Measurements from ENCODE around the gene GPM6B. TPM values are rescaled to one million over a fixed set of nuclear protein-coding genes. Genes with fewer than 3 reads are reported as not detected.

Gene GPM6B
- total and polyA plus RNA-seq, 2 experiments from 2014 or later = 82.6 to 95.4 TPM

GRCh38 chrX:13837290-13837745 is 20.4 kb upstream of the GPM6B start:
- peaks cover 51% of the 10 kb centered on the region for H3K4me1 Mint-ChIP-seq
- no peak overlapping the region for H3K27ac ChIP-seq (ENCODE audit: low read depth)
- H3K4me3 Mint-ChIP-seq = peak overlapping the region; percentile 63
- peaks cover 23% of the 10 kb centered on the region for H3K4me1 ChIP-seq (ENCODE audit: insufficient read depth)
- H4K20me1 ChIP-seq (replicated peaks; ENCODE audit: insufficient read depth) = no peaks in the 10 kb centered on the region; the same call in 1 of the 2 replicates
- H3K36me3 ChIP-seq (ENCODE audit: insufficient read depth) = no peaks in the 10 kb centered on the region
- ATAC-seq (peak; percentile 66), DNase-seq (ENCODE audit: low spot score) (no peak)
- H3K36me3 Mint-ChIP-seq (ENCODE audit: low read depth) = no peaks in the 10 kb centered on the region
- no peaks in the 10 kb centered on the region for H3K27me3 ChIP-seq (ENCODE audit: insufficient read depth)
- H3K27ac Mint-ChIP-seq = peak overlapping the region; percentile 90
- TF ChIP-seq, protein P1, sequence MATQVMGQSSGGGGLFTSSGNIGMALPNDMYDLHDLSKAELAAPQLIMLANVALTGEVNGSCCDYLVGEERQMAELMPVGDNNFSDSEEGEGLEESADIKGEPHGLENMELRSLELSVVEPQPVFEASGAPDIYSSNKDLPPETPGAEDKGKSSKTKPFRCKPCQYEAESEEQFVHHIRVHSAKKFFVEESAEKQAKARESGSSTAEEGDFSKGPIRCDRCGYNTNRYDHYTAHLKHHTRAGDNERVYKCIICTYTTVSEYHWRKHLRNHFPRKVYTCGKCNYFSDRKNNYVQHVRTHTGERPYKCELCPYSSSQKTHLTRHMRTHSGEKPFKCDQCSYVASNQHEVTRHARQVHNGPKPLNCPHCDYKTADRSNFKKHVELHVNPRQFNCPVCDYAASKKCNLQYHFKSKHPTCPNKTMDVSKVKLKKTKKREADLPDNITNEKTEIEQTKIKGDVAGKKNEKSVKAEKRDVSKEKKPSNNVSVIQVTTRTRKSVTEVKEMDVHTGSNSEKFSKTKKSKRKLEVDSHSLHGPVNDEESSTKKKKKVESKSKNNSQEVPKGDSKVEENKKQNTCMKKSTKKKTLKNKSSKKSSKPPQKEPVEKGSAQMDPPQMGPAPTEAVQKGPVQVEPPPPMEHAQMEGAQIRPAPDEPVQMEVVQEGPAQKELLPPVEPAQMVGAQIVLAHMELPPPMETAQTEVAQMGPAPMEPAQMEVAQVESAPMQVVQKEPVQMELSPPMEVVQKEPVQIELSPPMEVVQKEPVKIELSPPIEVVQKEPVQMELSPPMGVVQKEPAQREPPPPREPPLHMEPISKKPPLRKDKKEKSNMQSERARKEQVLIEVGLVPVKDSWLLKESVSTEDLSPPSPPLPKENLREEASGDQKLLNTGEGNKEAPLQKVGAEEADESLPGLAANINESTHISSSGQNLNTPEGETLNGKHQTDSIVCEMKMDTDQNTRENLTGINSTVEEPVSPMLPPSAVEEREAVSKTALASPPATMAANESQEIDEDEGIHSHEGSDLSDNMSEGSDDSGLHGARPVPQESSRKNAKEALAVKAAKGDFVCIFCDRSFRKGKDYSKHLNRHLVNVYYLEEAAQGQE (IDR thresholded peaks at IDR 0.05; ENCODE audit: unreplicated experiment) = no peak
- TF ChIP-seq POLR2AphosphoS5 (IDR thresholded peaks at IDR 0.05; ENCODE audit: low read depth) (no peak), ETS1 (IDR thresholded peaks at IDR 0.05) (no peak), ZNF114 (CRISPR knock-in tag; IDR thresholded peaks at IDR 0.05) (no peak)
- no peaks in the 10 kb centered on the region for H3F3A ChIP-seq (replicated peaks; ENCODE audit: low read depth)
- H3K27me3 Mint-ChIP-seq (ENCODE audit: insufficient read depth, low read depth, poor library complexity) = peaks cover 5% of the 10 kb centered on the region
- no peak overlapping the region for H2AFZ ChIP-seq
- no peak overlapping the region for H3K4me3 ChIP-seq
- peaks cover 47% of the 10 kb centered on the region for H3K79me2 ChIP-seq (replicated peaks; ENCODE audit: insufficient read depth)
- H3K9me3 Mint-ChIP-seq = no peaks in the 10 kb centered on the region
- H3K9me2 ChIP-seq (ENCODE audit: insufficient read depth) = no peaks in the 10 kb centered on the region
- peak overlapping the region; percentile 60; the same call in 1 of the 2 replicates for H3K4me2 ChIP-seq

GRCh38 chrX:13836575-13836974 is 19.7 kb upstream of the GPM6B start:
- H3K9me3 Mint-ChIP-seq = no peaks in the 10 kb centered on the region
- Histone ChIP-seq H3K36me3 (ENCODE audit: insufficient read depth) (no peaks in the 10 kb centered on the region), H3K4me3 (no peak overlapping the region), H3K4me2 (peak overlapping the region; percentile 60; the same call in 1 of the 2 replicates), H3K9me2 (ENCODE audit: insufficient read depth) (no peaks in the 10 kb centered on the region), H2AFZ (no peak overlapping the region), H3K27me3 (ENCODE audit: insufficient read depth) (no peaks in the 10 kb centered on the region), H3F3A (replicated peaks; ENCODE audit: low read depth) (no peaks in the 10 kb centered on the region), H3K4me1 (ENCODE audit: insufficient read depth) (peaks cover 23% of the 10 kb centered on the region), H3K27ac (ENCODE audit: low read depth) (no peak overlapping the region), H4K20me1 (replicated peaks; ENCODE audit: insufficient read depth) (no peaks in the 10 kb centered on the region; the same call in 1 of the 2 replicates), H3K79me2 (replicated peaks; ENCODE audit: insufficient read depth) (peaks cover 47% of the 10 kb centered on the region)
- no peak overlapping the region for H3K27ac Mint-ChIP-seq
- TF ChIP-seq ETS1 (IDR thresholded peaks at IDR 0.05) (no peak), EZH2phosphoT487 (IDR thresholded peaks at IDR 0.05; ENCODE audit: unreplicated experiment) (no peak)
- peaks cover 5% of the 10 kb centered on the region for H3K27me3 Mint-ChIP-seq (ENCODE audit: insufficient read depth, low read depth, poor library complexity)
- no peak for DNase-seq (ENCODE audit: low spot score)
- H3K36me3 Mint-ChIP-seq (ENCODE audit: low read depth) = no peaks in the 10 kb centered on the region
- ATAC-seq = no peak
- H3K4me3 Mint-ChIP-seq = 0 out of 3 replicates have a peak overlapping the region, but pooled peaks have one; percentile 63
- H3K4me1 Mint-ChIP-seq = peaks cover 47% of the 10 kb centered on the region

Data from GM23338 (cell line).